ENCODE results near the gene PRSS2. TPM values are rescaled to one million over a fixed set of nuclear protein-coding genes. Genes with fewer than 3 reads are reported as not detected.

The PRSS2 gene
- total and polyA plus RNA-seq, 2 experiments from 2014 or later: 94.7 to 241 TPM

DNA sequence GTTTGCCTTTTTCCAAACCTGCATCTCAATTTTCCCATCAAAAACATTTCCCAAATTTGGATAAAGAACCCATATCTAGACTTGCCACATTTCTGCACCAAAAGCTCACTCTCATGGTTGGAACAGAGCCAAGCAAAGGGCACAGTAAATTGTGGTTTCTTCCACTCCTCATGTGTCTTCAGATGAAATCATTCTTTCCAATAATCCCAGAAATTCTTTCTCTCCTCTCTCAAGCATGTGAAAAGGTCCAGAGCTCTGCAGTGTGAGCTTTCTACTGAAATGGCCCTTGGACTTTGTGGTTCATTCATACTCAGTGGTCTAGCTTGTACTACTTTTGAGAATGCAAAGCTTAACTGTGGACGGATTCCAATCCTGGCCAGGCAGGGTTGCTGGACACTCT is 19.8 kb downstream of the PRSS2 start:
- Histone ChIP-seq H3K36me3 (replicated peaks; ENCODE audit: insufficient read depth, low read depth) (no peaks in the 10 kb centered on the region), H4K20me1 (ENCODE audit: insufficient read depth, poor library complexity, severe bottlenecking) (no peaks in the 10 kb centered on the region), H3K9me2 (replicated peaks; ENCODE audit: insufficient read depth) (no peaks in the 10 kb centered on the region), H2AFZ (no peak overlapping the region), H3K4me2 (no peak overlapping the region), H3K79me2 (no peaks in the 10 kb centered on the region), H3K27me3 (peaks cover 27% of the 10 kb centered on the region), H3K9me3 (ENCODE audit: low read depth) (no peaks in the 10 kb centered on the region), H3K27ac (no peak overlapping the region), H3K4me3 (no peak overlapping the region), H3K4me1 (ENCODE audit: insufficient read depth) (no peaks in the 10 kb centered on the region)
- TF ChIP-seq EZH2 (IDR thresholded peaks at IDR 0.05; ENCODE audit: borderline replicate concordance): no peak
- no peak for TF ChIP-seq EZH2phosphoT487 (IDR thresholded peaks at IDR 0.05; ENCODE audit: low read depth, severe bottlenecking, unreplicated experiment)
- TF ChIP-seq, protein P1, sequence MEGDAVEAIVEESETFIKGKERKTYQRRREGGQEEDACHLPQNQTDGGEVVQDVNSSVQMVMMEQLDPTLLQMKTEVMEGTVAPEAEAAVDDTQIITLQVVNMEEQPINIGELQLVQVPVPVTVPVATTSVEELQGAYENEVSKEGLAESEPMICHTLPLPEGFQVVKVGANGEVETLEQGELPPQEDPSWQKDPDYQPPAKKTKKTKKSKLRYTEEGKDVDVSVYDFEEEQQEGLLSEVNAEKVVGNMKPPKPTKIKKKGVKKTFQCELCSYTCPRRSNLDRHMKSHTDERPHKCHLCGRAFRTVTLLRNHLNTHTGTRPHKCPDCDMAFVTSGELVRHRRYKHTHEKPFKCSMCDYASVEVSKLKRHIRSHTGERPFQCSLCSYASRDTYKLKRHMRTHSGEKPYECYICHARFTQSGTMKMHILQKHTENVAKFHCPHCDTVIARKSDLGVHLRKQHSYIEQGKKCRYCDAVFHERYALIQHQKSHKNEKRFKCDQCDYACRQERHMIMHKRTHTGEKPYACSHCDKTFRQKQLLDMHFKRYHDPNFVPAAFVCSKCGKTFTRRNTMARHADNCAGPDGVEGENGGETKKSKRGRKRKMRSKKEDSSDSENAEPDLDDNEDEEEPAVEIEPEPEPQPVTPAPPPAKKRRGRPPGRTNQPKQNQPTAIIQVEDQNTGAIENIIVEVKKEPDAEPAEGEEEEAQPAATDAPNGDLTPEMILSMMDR (IDR thresholded peaks at IDR 0.05; ENCODE audit: poor library complexity): no peak
- DNase-seq (ENCODE audit: low spot score): no peak
- WGBS (ENCODE audit: low lambda C conversion rate, missing lambda C conversion rate): 93% methylated on average over 1 of the region's 1 CpG

- Histone ChIP-seq H3K9me3 (ENCODE audit: low read depth) (no peaks in the 10 kb centered on the region), H3K27me3 (peaks cover 37% of the 10 kb centered on the region), H3K4me1 (ENCODE audit: insufficient read depth) (peaks cover 2% of the 10 kb centered on the region), H3K27ac (no peak overlapping the region), H3K4me2 (no peak overlapping the region), H3K36me3 (replicated peaks; ENCODE audit: insufficient read depth, low read depth) (no peaks in the 10 kb centered on the region), H3K9me2 (replicated peaks; ENCODE audit: insufficient read depth) (no peaks in the 10 kb centered on the region), H3K4me3 (no peak overlapping the region), H2AFZ (no peak overlapping the region), H3K79me2 (no peaks in the 10 kb centered on the region), H4K20me1 (ENCODE audit: insufficient read depth, poor library complexity, severe bottlenecking) (no peaks in the 10 kb centered on the region)
- DNase-seq (ENCODE audit: low spot score): no peak
- 97% methylated on average over 7 of the region's 7 CpGs for WGBS (ENCODE audit: low lambda C conversion rate, missing lambda C conversion rate)
- TF ChIP-seq EZH2 (IDR thresholded peaks at IDR 0.05; ENCODE audit: borderline replicate concordance) (no peak), EZH2phosphoT487 (IDR thresholded peaks at IDR 0.05; ENCODE audit: low read depth, severe bottlenecking, unreplicated experiment) (no peak)
- TF ChIP-seq, protein P1 (IDR thresholded peaks at IDR 0.05; ENCODE audit: poor library complexity): no peak
These were observed 20.7 kb downstream of the PRSS2 start for GRCh38 chr7:142791502-142791901.

DNA sequence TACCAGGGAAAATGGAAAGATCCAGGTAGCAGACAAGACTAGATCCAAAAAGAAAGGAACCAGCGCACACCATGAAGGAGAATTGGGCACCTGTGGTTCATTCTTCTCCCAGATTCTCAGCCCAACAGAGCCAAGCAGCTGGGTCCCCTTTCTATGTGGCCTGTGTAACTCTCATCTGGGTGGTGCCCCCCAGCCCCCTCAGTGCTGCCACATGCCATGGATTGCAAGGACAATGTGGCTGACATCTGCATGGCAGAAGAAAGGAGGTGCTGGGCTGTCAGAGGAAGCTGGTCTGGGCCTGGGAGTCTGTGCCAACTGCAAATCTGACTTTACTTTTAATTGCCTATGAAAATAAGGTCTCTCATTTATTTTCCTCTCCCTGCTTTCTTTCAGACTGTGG is 21.4 kb downstream of the PRSS2 start:
- Histone ChIP-seq H3K4me3 (no peak overlapping the region), H3K27me3 (peaks cover 43% of the 10 kb centered on the region), H3K9me3 (ENCODE audit: low read depth) (no peaks in the 10 kb centered on the region), H3K4me1 (ENCODE audit: insufficient read depth) (peaks cover 9% of the 10 kb centered on the region), H3K79me2 (no peaks in the 10 kb centered on the region), H3K36me3 (replicated peaks; ENCODE audit: insufficient read depth, low read depth) (no peaks in the 10 kb centered on the region), H3K27ac (no peak overlapping the region), H2AFZ (no peak overlapping the region), H4K20me1 (ENCODE audit: insufficient read depth, poor library complexity, severe bottlenecking) (no peaks in the 10 kb centered on the region), H3K4me2 (no peak overlapping the region), H3K9me2 (replicated peaks; ENCODE audit: insufficient read depth) (no peaks in the 10 kb centered on the region)
- TF ChIP-seq, protein P1 (IDR thresholded peaks at IDR 0.05; ENCODE audit: poor library complexity): no peak
- TF ChIP-seq EZH2phosphoT487 (IDR thresholded peaks at IDR 0.05; ENCODE audit: low read depth, severe bottlenecking, unreplicated experiment) (no peak), EZH2 (IDR thresholded peaks at IDR 0.05; ENCODE audit: borderline replicate concordance) (no peak)
- WGBS (ENCODE audit: low lambda C conversion rate, missing lambda C conversion rate): 100% methylated on average over 1 of the region's 1 CpG
- no peak for DNase-seq (ENCODE audit: low spot score)

DNA sequence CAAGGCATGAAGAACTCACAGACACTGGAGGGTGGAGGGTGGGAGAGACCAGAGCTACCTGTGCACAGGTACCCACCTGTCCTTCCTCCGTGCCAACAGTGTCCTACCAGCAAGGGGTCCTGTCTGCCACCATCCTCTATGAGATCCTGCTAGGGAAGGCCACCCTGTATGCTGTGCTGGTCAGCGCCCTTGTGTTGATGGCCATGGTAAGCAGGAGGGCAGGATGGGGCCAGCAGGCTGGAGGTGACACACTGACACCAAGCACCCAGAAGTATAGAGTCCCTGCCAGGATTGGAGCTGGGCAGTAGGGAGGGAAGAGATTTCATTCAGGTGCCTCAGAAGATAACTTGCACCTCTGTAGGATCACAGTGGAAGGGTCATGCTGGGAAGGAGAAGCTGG is 21.8 kb downstream of the PRSS2 start:
- Histone ChIP-seq H3K4me3 (no peak overlapping the region), H3K36me3 (replicated peaks; ENCODE audit: insufficient read depth, low read depth) (no peaks in the 10 kb centered on the region), H3K4me2 (no peak overlapping the region), H2AFZ (no peak overlapping the region), H3K9me3 (ENCODE audit: low read depth) (no peaks in the 10 kb centered on the region), H3K79me2 (no peaks in the 10 kb centered on the region), H3K4me1 (ENCODE audit: insufficient read depth) (peaks cover 13% of the 10 kb centered on the region), H3K27me3 (peaks cover 48% of the 10 kb centered on the region), H4K20me1 (ENCODE audit: insufficient read depth, poor library complexity, severe bottlenecking) (no peaks in the 10 kb centered on the region), H3K9me2 (replicated peaks; ENCODE audit: insufficient read depth) (no peaks in the 10 kb centered on the region), H3K27ac (no peak overlapping the region)
- 92% methylated on average over 2 of the region's 2 CpGs for WGBS (ENCODE audit: low lambda C conversion rate, missing lambda C conversion rate)
- DNase-seq (ENCODE audit: low spot score): no peak
- TF ChIP-seq, protein P1 (IDR thresholded peaks at IDR 0.05; ENCODE audit: poor library complexity): no peak
- TF ChIP-seq EZH2 (IDR thresholded peaks at IDR 0.05; ENCODE audit: borderline replicate concordance) (no peak), EZH2phosphoT487 (IDR thresholded peaks at IDR 0.05; ENCODE audit: low read depth, severe bottlenecking, unreplicated experiment) (no peak)

Measured in hepatocyte (in vitro differentiated cells).